GM18873 (cell line): ENCODE results near the gene OR51G1.
"Not testable (repeated sequence)": the region's sequence is repeated elsewhere in the genome, so short reads cannot be mapped to it uniquely, and the experiment has no call there.

Experiments used
- ATAC-seq: cut with Tn5 transposase; IDR thresholded peaks from one replicate; pipeline ENCODE4 v1.9.1; 2021; ENCODE audit warnings: mild to moderate bottlenecking, moderate library complexity, moderate number of reproducible peaks; ENCODE audit not compliant: unreplicated experiment, low FRiP score

Gene OR51G1, protein sequence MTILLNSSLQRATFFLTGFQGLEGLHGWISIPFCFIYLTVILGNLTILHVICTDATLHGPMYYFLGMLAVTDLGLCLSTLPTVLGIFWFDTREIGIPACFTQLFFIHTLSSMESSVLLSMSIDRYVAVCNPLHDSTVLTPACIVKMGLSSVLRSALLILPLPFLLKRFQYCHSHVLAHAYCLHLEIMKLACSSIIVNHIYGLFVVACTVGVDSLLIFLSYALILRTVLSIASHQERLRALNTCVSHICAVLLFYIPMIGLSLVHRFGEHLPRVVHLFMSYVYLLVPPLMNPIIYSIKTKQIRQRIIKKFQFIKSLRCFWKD

DNA sequence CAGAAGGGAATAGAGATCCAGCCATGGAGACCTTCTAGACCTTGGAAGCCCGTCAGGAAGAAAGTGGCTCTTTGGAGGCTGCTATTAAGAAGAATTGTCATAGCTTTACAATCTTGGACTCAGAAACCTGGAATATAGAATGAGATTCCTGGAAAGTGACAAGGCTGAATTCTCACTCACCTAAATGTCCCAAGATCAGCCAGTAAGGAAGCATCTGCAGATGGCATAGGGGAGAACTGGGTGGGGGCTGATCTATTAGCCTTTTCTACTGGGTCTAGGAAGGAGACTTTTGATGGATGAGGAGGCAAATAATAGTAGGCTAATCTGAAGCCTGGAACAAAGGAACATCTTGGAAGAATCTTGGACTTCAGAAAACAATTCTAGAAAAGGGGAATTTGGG is at the start of gene OR51G1:
OR51G1 (minus strand) TSS at position 101 of the 400 bp plus-strand sequence; CDS start at position 101, 0 bp downstream.
- no peak for ATAC-seq

DNA sequence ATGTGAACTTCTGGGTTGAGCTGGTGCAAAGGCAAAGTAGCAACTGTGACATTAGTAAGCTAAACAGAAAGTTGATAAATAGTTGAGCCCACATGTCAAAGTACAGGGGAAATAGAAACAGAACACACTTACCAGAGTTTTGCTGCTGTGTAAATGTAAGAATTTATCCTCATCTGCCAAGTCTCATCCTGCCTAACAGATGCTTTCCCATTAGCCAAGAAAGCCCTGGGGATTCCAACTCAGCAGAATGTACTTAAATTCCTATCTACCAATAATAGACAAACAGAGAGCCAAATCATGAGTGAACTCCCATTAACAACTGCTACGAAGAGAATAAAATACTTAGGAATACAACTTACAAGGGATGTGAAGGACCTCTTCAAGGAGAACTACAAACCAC is 38.7 kb upstream of the OR51G1 start:
- no peak for ATAC-seq

DNA sequence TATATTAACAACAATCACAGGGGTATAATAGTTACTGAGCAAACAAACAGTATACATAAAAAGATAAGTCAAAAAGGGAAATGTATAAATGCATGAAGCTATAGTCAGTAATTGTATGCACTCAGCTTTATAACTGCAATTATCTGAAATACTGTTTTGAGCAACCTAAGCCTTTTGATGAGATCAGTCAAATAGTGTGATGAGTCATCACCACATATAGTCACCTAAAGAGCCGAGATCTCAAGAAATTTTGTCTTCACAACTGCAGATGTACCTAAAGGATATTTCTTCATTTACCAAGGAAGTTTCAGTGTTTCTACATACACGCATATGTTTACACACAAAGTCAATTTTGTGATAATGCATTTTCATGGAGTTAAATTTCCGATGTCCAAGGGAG is 36.7 kb upstream of the OR51G1 start:
- no peak for ATAC-seq

DNA sequence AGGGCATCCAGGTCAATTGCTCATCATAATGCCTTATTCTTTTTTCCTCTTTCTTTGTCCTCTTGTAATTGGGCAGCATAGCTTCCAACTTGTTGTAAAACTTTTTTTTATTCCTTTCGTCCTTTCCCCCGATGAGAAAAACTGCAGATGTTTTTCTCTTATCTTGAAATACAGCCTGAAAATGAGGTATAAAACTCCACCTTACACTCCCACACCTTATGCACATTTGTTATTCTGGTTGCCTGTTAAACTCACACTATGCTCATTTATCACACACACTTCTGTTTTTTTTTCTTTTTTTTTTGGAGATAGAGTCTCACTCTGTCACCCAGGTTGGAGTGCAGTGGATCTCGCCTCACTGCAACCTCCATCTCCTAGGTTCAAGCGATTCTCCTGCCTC is 33.3 kb upstream of the OR51G1 start:
- ATAC-seq, result no peak

DNA sequence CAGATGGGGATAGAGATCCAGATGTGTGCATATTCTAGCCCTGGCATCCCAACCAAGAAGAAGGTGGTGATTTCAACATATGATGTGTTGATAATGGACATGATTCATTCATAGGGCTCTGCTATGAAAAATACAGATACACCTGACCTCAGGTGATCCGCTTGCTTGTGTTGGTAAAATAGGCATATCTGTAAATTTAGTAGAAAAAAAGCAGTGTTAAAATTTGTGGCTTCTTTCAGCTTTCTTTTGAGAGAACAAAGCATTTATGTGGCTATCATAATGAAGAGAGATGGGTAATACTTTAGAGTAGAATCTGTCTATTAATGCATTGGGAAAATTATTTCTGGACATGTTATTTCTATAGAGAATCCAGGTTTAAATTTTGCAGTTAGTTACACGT is 31.5 kb upstream of the OR51G1 start, which contains the start of gene OR51A2:
OR51A2 (minus strand) TSS at position 101 of the 400 bp plus-strand sequence; CDS start at position 101, 0 bp downstream.
- ATAC-seq, result not testable (repeated sequence)

DNA sequence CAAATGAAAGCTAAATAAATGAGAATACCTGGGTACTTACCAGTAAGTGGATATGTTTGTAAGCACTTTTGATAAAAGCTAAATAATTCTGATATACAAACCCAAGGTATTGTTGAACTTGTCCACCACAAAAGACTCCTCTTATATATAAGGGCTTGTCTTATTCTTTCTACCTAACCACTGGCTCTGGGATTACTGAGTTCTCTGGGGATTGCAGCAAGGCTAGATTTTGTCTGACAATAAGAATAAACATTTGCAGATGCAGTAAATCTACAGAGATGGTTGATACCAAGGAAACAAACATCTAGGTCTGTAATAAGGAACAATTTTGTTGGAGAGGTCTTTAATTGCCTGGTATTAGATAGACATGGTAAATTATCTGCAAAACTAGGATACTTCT is 23.4 kb upstream of the OR51G1 start, which contains the start of gene OR51A4:
OR51A4 (minus strand) TSS at position 101 of the 400 bp plus-strand sequence. CDS start 505 bp downstream, outside the sequence.
- no peak for ATAC-seq

DNA sequence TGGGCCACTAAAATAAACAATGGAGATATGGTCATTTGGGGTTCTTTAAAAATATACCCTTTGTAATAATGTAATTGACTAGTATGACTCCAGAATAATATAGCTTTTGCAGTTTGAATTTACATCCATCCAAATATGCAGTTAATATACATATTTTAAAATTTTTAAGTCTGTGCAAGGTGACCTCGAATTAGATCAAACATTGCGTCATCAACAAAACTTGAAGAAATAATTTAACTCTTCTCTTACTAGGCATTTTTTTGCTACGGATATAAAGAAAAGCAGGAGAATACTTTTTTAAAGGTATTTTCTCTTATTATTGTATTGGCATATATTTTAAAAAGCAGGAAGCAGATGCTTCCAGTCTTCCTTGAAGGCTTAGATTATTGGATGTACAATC is 12.6 kb upstream of the OR51G1 start:
- ATAC-seq, result no peak

- ATAC-seq, result no peak
Measured at GRCh38 chr11:4932751-4933150, 8.6 kb upstream of the OR51G1 start.

DNA sequence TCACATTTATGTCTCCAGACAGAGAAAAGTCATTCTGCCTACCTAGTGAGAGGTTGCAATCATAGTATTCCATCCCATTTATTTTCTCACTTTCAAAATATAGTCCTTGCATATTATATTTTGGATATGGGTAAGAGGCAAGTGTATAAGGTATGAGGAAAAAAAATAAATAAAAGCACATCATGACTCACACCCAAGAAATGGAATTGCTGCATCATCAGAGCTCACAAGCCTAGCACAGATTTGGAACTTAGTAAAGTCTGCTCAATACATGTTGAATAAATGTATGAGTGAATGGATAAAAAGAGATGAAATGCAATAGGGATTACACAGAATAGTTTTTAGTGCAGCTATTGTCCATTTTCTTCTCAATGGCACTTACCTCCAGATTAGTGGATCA is 2.5 kb upstream of the OR51G1 start:
- no peak for ATAC-seq

GRCh38 chr11:4922304-4922703 is 1.8 kb downstream of the OR51G1 start:
- ATAC-seq, result no peak

- no peak for ATAC-seq
Measured at GRCh38 chr11:4921796-4922195, 2.3 kb downstream of the OR51G1 start.

DNA sequence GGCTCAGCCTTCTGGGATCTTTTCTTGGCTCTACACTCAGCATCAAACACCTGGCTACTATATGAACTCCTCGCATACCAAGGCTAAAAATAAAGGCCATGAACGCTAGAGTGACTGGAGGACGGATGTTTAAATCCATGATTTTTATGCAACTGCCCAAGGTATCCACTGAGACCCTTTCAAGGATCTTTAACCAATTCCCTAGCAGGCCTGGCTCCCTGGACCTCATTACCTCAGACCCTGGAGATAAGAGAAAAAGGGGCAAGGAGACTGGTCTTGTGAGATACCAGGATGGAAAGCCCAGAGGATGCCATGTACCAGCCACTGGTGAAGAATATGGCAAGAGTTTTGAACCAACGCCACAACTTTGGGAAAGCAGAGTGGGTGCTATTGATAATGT is 4.9 kb downstream of the OR51G1 start, which contains the start of gene OR51G2:
OR51G2 (minus strand) TSS at position 101 of the 400 bp plus-strand sequence. CDS start 3,687 bp downstream, outside the sequence.
- ATAC-seq, result no peak

GRCh38 chr11:4916581-4916980 is 7.6 kb downstream of the OR51G1 start:
- ATAC-seq, result no peak

DNA sequence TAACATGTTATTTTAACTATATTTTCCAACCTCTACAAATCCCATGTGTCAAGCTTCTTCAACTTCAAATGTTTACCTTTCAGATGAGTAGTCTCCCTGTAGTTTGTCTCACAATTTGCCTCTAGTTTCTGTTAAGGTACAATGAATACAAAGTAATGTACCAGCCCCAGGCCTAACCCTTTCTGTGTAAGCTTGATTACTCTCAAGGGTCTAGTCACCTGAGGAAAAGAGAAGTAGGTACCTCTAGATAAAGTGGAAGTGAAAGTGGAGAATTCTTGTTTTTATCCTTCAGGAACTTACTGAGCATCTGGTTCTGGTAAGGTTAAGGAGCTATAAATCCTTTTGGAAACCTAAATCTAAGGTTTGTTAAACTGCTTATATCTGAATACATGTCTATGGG is 20.7 kb downstream of the OR51G1 start, which contains the start of gene OR51A7:
OR51A7 (plus strand) TSS at position 300 of the 400 bp plus-strand sequence. CDS start 3,587 bp downstream, outside the sequence.
- ATAC-seq, result no peak

DNA sequence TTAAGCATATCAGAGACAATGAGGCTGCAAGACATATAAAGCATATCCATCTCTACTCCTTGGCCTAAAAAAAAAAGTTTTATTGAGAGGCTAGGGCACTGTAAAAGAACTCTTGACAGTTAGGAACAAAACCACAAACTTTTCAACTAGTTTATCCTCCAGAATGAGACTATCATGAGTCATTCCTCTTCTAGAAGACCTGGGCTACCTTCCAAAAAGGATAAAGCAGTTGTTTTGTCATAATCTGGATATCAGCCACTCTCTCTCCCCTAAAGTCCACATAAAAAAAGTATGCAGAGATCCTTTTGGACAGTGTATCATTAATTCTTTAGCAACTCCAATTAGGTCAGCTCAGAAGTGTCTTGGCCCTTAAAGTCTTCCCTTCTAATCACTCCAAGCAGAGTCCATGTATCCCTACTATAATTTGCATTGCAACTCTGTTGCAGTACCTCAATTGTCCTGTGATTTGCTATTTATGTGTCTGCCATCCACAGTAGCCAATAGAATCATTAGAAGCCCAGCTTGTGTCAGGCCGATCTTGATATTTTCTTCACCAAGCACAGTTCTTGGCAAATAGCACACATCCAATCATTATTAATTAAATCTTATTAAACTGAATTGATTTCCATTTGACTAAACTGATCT is 32.0 kb downstream of the OR51G1 start:
- no peak for ATAC-seq

- no peak for ATAC-seq
Measured at GRCh38 chr11:4890279-4890678, 33.9 kb downstream of the OR51G1 start.

- ATAC-seq, result no peak
Measured at GRCh38 chr11:4887591-4887990, 36.5 kb downstream of the OR51G1 start.

DNA sequence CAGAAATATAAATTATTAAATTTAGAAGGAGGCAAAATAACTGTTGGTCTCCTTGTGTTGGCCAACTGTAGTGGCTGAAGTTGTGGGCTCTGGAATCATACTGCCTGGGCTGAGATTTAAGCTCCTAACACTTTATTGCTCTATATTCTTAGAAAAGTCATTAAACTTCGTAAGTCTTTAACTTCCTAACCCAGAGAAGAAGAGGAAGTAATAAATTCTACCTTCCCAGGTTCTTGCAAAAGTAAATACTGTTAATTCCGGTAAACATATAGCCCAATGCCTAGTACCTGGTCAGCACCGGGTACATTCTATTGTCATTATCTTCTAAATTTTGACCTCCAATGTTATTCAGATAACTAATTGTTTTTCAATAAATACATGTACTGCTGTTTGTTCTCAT is 38.0 kb downstream of the OR51G1 start:
- ATAC-seq, result no peak

- no peak for ATAC-seq
Measured at GRCh38 chr11:4884361-4884760, 39.8 kb downstream of the OR51G1 start.

GRCh38 chr11:4882543-4882942 is 41.6 kb downstream of the OR51G1 start:
- ATAC-seq, result no peak

DNA sequence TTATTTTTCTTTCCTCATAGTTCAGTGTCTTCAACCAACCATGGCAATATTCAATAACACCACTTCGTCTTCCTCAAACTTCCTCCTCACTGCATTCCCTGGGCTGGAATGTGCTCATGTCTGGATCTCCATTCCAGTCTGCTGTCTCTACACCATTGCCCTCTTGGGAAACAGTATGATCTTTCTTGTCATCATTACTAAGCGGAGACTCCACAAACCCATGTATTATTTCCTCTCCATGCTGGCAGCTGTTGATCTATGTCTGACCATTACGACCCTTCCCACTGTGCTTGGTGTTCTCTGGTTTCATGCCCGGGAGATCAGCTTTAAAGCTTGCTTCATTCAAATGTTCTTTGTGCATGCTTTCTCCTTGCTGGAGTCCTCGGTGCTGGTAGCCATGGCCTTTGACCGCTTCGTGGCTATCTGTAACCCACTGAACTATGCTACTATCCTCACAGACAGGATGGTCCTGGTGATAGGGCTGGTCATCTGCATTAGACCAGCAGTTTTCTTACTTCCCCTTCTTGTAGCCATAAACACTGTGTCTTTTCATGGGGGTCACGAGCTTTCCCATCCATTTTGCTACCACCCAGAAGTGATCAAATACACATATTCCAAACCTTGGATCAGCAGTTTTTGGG is 42.2 kb downstream of the OR51G1 start, which contains the start of gene OR51T1:
OR51T1 (plus strand) TSS at position 41 of the 641 bp plus-strand sequence; CDS start at position 41, 0 bp downstream.
- ATAC-seq, result no peak
